HepG2 (cell line): Measurements from ENCODE around the gene AHCYL2. TPM values are rescaled to one million over a fixed set of nuclear protein-coding genes. Genes with fewer than 3 reads are reported as not detected.

ENCODE experiments used
- ATAC-seq: fragments of 200-7000 bp; cut with Tn5 transposase; 3 replicates; pipeline ENCODE4 v1.9.1; 2020; ENCODE audit warnings: mild to moderate bottlenecking, moderate library complexity
- BruUV-seq: library from RNA; stranded (reverse); fragments of 400-500 nt; replicated peaks from 2 replicates; lab custom pipeline; 2021; lab: Mats Ljungman, UMichigan
- CTCF ChIA-PET: fragments of 300-600 bp; formaldehyde crosslinking; extraction: SDS; loops from one replicate; lab custom pipeline; 2021; ENCODE audit warnings: low total read pairs, inconsistent platforms, low intra/inter-chr PET ratio; lab: Yijun Ruan, JAX
- POLR2A ChIA-PET: fragments of 350-600 bp; sonication (Branson Sonifier 250); formaldehyde crosslinking; loops from one replicate; lab custom pipeline; 2020; ENCODE audit warnings: antibody characterized with exemption, inconsistent platforms; lab: Yijun Ruan, JAX
- DNase-seq: peaks from one replicate; pipeline ENCODE4 v3.0.0-alpha.2; 2015; ENCODE audit warnings: low spot score
- FAIRE-seq: peaks from 3 replicates; lab custom pipeline; 2011; peaks lifted over from hg19 to GRCh38; lab: Jason Lieb, UNC
- H2AFZ ChIP-seq: one replicate; pipeline ENCODE4 v1.6.1; 2011; ENCODE audit warnings: low read length, inconsistent platforms
- H3K27ac ChIP-seq: fragments of 300-600 bp; 3 replicates; pipeline ENCODE4 v1.8.0; 2011; ENCODE audit warnings: mixed run types, mild to moderate bottlenecking, mixed read lengths, low read length, inconsistent platforms; ENCODE audit not compliant: insufficient read depth; ENCODE audit errors: extremely low read length
- H3K27me3 ChIP-seq, 2 experiments: fragments of 200-600 bp in 1 of 2; 2 replicates in 1 of 2; 3 replicates in 1 of 2; pipeline versions ENCODE4 v1.6.0 to v1.8.0; 2011; ENCODE audit warnings: low read length in 2 of 2, mild to moderate bottlenecking in 2 of 2, moderate library complexity in 2 of 2, inconsistent platforms in 1 of 2; ENCODE audit not compliant: insufficient read depth in 2 of 2, control insufficient read depth in 1 of 2
- H3K36me3 ChIP-seq, 2 experiments: fragments of 200-600 bp in 1 of 2; replicated peaks in 1 of 2; 2 replicates in 1 of 2; 3 replicates in 1 of 2; pipeline versions ENCODE4 v1.5.1 to v1.8.0; 2011; ENCODE audit warnings: low read length in 2 of 2, inconsistent platforms in 1 of 2; ENCODE audit not compliant: insufficient read depth in 2 of 2, control insufficient read depth in 1 of 2
- H3K4me1 ChIP-seq: 2 replicates; pipeline ENCODE4 v1.5.1; 2012; ENCODE audit warnings: low read length, inconsistent platforms; ENCODE audit not compliant: insufficient read depth
- H3K4me2 ChIP-seq: 2 replicates; pipeline ENCODE4 v1.6.0; 2011; ENCODE audit warnings: low read depth, low read length, inconsistent platforms
- H3K4me3 ChIP-seq, 3 experiments: fragments of 200-600 bp in 1 of 3; sonication (generic), shearing (Covaris generic) in 1 of 3; replicated peaks in 1 of 3; 2 replicates each; pipeline ENCODE4 v1.5.1; 2011 to 2016; ENCODE audit warnings: low read length in 3 of 3, inconsistent platforms in 2 of 3, low read depth in 2 of 3, mild to moderate bottlenecking in 2 of 3, control low read depth in 1 of 3, mixed read lengths in 1 of 3; ENCODE audit not compliant: insufficient read depth in 1 of 3
- H3K79me2 ChIP-seq: one replicate; pipeline ENCODE4 v1.6.1; 2011; ENCODE audit warnings: low read length, inconsistent platforms; ENCODE audit not compliant: insufficient read depth
- H3K9ac ChIP-seq: 2 replicates; pipeline ENCODE4 v1.6.0; 2011; ENCODE audit warnings: mild to moderate bottlenecking, low read depth, low read length, inconsistent platforms; ENCODE audit not compliant: insufficient read depth
- H3K9me3 ChIP-seq: 2 replicates; pipeline ENCODE4 v1.5.1; 2012; ENCODE audit warnings: mild to moderate bottlenecking, low read length
- H4K20me1 ChIP-seq: 2 replicates; pipeline ENCODE4 v1.6.0; 2011; ENCODE audit warnings: inconsistent platforms, mild to moderate bottlenecking, low read length, moderate library complexity; ENCODE audit not compliant: insufficient read depth
- CHD2 ChIP-seq: IDR thresholded peaks from 2 replicates; pipeline ENCODE4 v1.6.1; 2011; ENCODE audit warnings: low read depth, low read length, improper control_type of control experiment
- DNMT1 ChIP-seq: sonication (generic); formaldehyde crosslinking; IDR thresholded peaks from 2 replicates; pipeline ENCODE4 v1.5.1; 2020; ENCODE audit warnings: mild to moderate bottlenecking, missing genetic modification reagents
- EZH2 ChIP-seq: conservative IDR thresholded peaks from 2 replicates; pipeline ENCODE4 v1.6.1; 2012; ENCODE audit warnings: mild to moderate bottlenecking, low read depth, low read length, moderate library complexity
- GLMP ChIP-seq: sonication (generic); formaldehyde crosslinking; IDR thresholded peaks from 2 replicates; pipeline ENCODE4 v1.9.0; 2021; ENCODE audit warnings: missing genetic modification reagents, mild to moderate bottlenecking, borderline replicate concordance
- LCORL ChIP-seq, 2 experiments: fragments of 450-650 bp in 1 of 2; sonication (generic) in 1 of 2; formaldehyde crosslinking in 1 of 2; IDR thresholded peaks; 2 replicates each; pipeline versions ENCODE4 v1.5.0 to v1.6.1; 2017 to 2020; ENCODE audit warnings: antibody characterized with exemption in 1 of 2, missing genetic modification reagents in 1 of 2
- NFATC3 ChIP-seq: sonication (generic); formaldehyde crosslinking; IDR thresholded peaks from 2 replicates; pipeline ENCODE4 v1.5.1; 2020; ENCODE audit warnings: mild to moderate bottlenecking, missing genetic modification reagents
- NFRKB ChIP-seq: fragments of 450-650 bp; IDR thresholded peaks from 2 replicates; pipeline ENCODE4 v1.6.1; 2017
- NKX3-1 ChIP-seq: sonication (generic); formaldehyde crosslinking; IDR thresholded peaks from 2 replicates; pipeline ENCODE4 v1.5.0; 2020; ENCODE audit warnings: missing genetic modification reagents
- REXO4 ChIP-seq: sonication (generic); formaldehyde crosslinking; IDR thresholded peaks from 2 replicates; pipeline ENCODE4 v1.8.0; 2022; ENCODE audit warnings: missing genetic modification reagents, mild to moderate bottlenecking, borderline replicate concordance
- SMAD9 ChIP-seq: sonication (generic); formaldehyde crosslinking; IDR thresholded peaks from 2 replicates; pipeline ENCODE4 v1.5.1; 2020; ENCODE audit warnings: mild to moderate bottlenecking, missing genetic modification reagents
- ZNF24 ChIP-seq: fragments of 450-650 bp; IDR thresholded peaks from 2 replicates; pipeline ENCODE4 v1.6.1; 2017; ENCODE audit warnings: antibody characterized with exemption, mild to moderate bottlenecking
- ZNF260 ChIP-seq: sonication (generic); formaldehyde crosslinking; IDR thresholded peaks from 2 replicates; pipeline ENCODE4 v1.4.0; 2020; ENCODE audit warnings: missing genetic modification reagents, low read depth, mild to moderate bottlenecking, borderline replicate concordance
- ZNF564 ChIP-seq: sonication (generic); formaldehyde crosslinking; IDR thresholded peaks from 2 replicates; pipeline ENCODE4 v1.8.1; 2023; ENCODE audit warnings: mild to moderate bottlenecking, missing genetic modification reagents
- ZNF574 ChIP-seq: sonication (generic); formaldehyde crosslinking; IDR thresholded peaks from 2 replicates; pipeline ENCODE4 v1.4.0; 2020; ENCODE audit warnings: missing genetic modification reagents
- ZNF597 ChIP-seq: sonication (generic); formaldehyde crosslinking; IDR thresholded peaks from 2 replicates; pipeline ENCODE4 v1.5.0; 2020; ENCODE audit warnings: missing genetic modification reagents
- ZNF639 ChIP-seq: conservative IDR thresholded peaks from 2 replicates; pipeline ENCODE4 v1.6.1; 2018; ENCODE audit warnings: missing genetic modification reagents
- WGBS: methylation state at CpG from one replicate; pipeline ENCODE4 v1.1.6; 2017; ENCODE audit warnings: low lambda C conversion rate; 5-methylcytosine and 5-hydroxymethylcytosine counted together
- in situ Hi-C: cut with HindIII; loops from 2 replicates; pipeline ENCODE4 v1.10.0; 2017; ENCODE audit warnings: low pct_unique_long_range_greater_than_20kb; ENCODE audit not compliant: extremely low pct_ligation_motif_present
- intact Hi-C: fragments of 100-400 bp; cut with micrococcal nuclease; formaldehyde crosslinking; loops from one replicate; pipeline ENCODE4 v1.10.0; 2022; ENCODE audit not compliant: unreplicated experiment
- polyA plus RNA-seq, 8 experiments: library from polyadenylated mRNA; depleted of rRNA in 3 of 8; stranded (reverse) in 7 of 8; unstranded in 1 of 8; fragments of >200 nt; fragmentation: Illumina TruSeq in 4 of 8; extraction: Trizol in 4 of 8; gene quantifications; 2 replicates each; pipeline versions ENCODE4 v1.2.1 to v1.2.3, GENCODE V29; 2011 to 2016; ENCODE audit warnings: low read depth in 4 of 8, missing spikeins in 1 of 8, mixed read lengths in 1 of 8; ENCODE audit not compliant: insufficient read depth in 1 of 8
- total RNA-seq, 5 experiments: library from RNA; depleted of rRNA; stranded (reverse); fragments of >200 nt; fragmentation: Illumina TruSeq; extraction: Trizol; gene quantifications; 2 replicates each; pipeline ENCODE4 v1.2.3, GENCODE V29; 2016; ENCODE audit warnings: low read depth in 1 of 5

AHCYL2 gene
- total and polyA plus RNA-seq, 2 of the 13 experiments (the other 11 are each of a cell fraction or from before 2014, with no cell fraction given), result 9.5 to 14.7 TPM

GRCh38 chr7:129285111-129285510 is 60.3 kb downstream of the AHCYL2 start (continued):
- TF ChIP-seq LCORL (IDR thresholded peaks at IDR 0.05) (no peak), LCORL (CRISPR knock-in tag; IDR thresholded peaks at IDR 0.05) (no peak), NKX3-1 (no peak), ZNF564 (CRISPR knock-in tag) (no peak)

- no peaks in the 10 kb centered on the region for H4K20me1 ChIP-seq
- H3K36me3 ChIP-seq, result no peaks in the 10 kb centered on the region
- 96% methylated on average over 3 of the region's 3 CpGs for WGBS
- H3K9me3 ChIP-seq, result no peaks in the 10 kb centered on the region
- CTCF ChIA-PET, result no interaction called here
- POLR2A ChIA-PET, result no interaction called here
- H3K4me1 ChIP-seq, result no peaks in the 10 kb centered on the region
- no peak overlapping the region for H3K4me3 ChIP-seq
- no peak overlapping the region for H3K9ac ChIP-seq
- no peaks in the 10 kb centered on the region for H3K27me3 ChIP-seq
- H3K79me2 ChIP-seq, result no peaks in the 10 kb centered on the region
- H3K4me2 ChIP-seq, result no peak overlapping the region
- no peak for ATAC-seq
- in situ Hi-C loops, result no loop called here
- FAIRE-seq, result no peak
- intact Hi-C loops, result no loop called here
- no TSS peak for BruUV-seq
- no peak overlapping the region for H2AFZ ChIP-seq
- H3K27ac ChIP-seq, result no peak overlapping the region
- DNase-seq, result no peak
- TF ChIP-seq ZNF639 (CRISPR knock-in tag), result no peak
- TF ChIP-seq REXO4 (CRISPR knock-in tag), result no peak
- TF ChIP-seq GLMP (CRISPR knock-in tag), result no peak
- TF ChIP-seq SMAD9 (CRISPR knock-in tag), result no peak
- TF ChIP-seq ZNF24, result no peak
- TF ChIP-seq CHD2, result no peak
- TF ChIP-seq ZNF597 (CRISPR knock-in tag), result no peak
- no peak for TF ChIP-seq ZNF574 (CRISPR knock-in tag)
- no peak for TF ChIP-seq ZNF260
- TF ChIP-seq NFRKB, result no peak
- TF ChIP-seq DNMT1 (CRISPR knock-in tag), result no peak
- no peak for TF ChIP-seq EZH2
- TF ChIP-seq NFATC3 (CRISPR knock-in tag), result no peak
Observed at GRCh38 chr7:129292861-129293260, 68.0 kb downstream of the AHCYL2 start.
